ENCODE data around the gene ADAMTS19.

Gene ADAMTS19

DNA sequence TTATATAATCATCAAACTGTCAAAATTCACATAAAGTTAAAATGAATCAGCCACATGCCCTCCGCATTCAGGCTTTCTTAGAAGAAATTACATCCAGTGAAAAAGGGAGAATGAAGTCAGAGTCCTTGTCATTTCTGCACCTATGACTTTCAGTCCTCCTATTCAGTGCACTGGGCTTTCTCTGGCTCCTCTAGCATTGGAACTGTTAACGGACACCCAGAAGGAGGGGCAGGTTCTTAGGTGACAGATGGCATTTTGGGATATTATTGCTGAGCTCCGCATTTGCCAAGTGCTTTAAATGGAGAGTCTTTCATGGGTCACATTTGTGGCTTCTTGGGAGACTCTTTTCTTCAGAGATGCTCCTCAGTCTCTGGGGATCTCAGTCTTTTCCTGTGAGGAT is 40.0 kb downstream of the ADAMTS19 start:
- TF ChIP-seq EGR1 (IDR thresholded peaks at IDR 0.05) (no peak), YY1 (IDR thresholded peaks at IDR 0.05; ENCODE audit: low read depth) (no peak), USF1 (IDR thresholded peaks at IDR 0.05) (no peak), RAD21 (IDR thresholded peaks at IDR 0.05; ENCODE audit: low read depth) (no peak), NFIC (IDR thresholded peaks at IDR 0.05) (no peak), TCF12 (IDR thresholded peaks at IDR 0.05; ENCODE audit: low read depth) (no peak), TAF1 (IDR thresholded peaks at IDR 0.05; ENCODE audit: low read depth) (no peak), EP300 (IDR thresholded peaks at IDR 0.05; ENCODE audit: borderline replicate concordance) (no peak), CREB1 (IDR thresholded peaks at IDR 0.05; ENCODE audit: low read depth) (no peak), ZBTB7A (IDR thresholded peaks at IDR 0.05; ENCODE audit: low read depth) (no peak), TEAD4 (IDR thresholded peaks at IDR 0.05) (no peak), FOXM1 (IDR thresholded peaks at IDR 0.05; ENCODE audit: borderline replicate concordance, low read depth) (no peak), CEBPB (IDR thresholded peaks at IDR 0.05) (no peak)
- TF ChIP-seq, protein P1, sequence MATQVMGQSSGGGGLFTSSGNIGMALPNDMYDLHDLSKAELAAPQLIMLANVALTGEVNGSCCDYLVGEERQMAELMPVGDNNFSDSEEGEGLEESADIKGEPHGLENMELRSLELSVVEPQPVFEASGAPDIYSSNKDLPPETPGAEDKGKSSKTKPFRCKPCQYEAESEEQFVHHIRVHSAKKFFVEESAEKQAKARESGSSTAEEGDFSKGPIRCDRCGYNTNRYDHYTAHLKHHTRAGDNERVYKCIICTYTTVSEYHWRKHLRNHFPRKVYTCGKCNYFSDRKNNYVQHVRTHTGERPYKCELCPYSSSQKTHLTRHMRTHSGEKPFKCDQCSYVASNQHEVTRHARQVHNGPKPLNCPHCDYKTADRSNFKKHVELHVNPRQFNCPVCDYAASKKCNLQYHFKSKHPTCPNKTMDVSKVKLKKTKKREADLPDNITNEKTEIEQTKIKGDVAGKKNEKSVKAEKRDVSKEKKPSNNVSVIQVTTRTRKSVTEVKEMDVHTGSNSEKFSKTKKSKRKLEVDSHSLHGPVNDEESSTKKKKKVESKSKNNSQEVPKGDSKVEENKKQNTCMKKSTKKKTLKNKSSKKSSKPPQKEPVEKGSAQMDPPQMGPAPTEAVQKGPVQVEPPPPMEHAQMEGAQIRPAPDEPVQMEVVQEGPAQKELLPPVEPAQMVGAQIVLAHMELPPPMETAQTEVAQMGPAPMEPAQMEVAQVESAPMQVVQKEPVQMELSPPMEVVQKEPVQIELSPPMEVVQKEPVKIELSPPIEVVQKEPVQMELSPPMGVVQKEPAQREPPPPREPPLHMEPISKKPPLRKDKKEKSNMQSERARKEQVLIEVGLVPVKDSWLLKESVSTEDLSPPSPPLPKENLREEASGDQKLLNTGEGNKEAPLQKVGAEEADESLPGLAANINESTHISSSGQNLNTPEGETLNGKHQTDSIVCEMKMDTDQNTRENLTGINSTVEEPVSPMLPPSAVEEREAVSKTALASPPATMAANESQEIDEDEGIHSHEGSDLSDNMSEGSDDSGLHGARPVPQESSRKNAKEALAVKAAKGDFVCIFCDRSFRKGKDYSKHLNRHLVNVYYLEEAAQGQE (IDR thresholded peaks at IDR 0.05; ENCODE audit: low read depth), result no peak
- TF ChIP-seq, protein P2, sequence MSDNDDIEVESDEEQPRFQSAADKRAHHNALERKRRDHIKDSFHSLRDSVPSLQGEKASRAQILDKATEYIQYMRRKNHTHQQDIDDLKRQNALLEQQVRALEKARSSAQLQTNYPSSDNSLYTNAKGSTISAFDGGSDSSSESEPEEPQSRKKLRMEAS (IDR thresholded peaks at IDR 0.05), result no peak

GRCh38 chr5:129506086-129506485 is 46.0 kb downstream of the ADAMTS19 start:
- TF ChIP-seq RAD21 (IDR thresholded peaks at IDR 0.05; ENCODE audit: low read depth) (no peak), CEBPB (IDR thresholded peaks at IDR 0.05) (no peak), TCF12 (IDR thresholded peaks at IDR 0.05; ENCODE audit: low read depth) (no peak), FOXM1 (IDR thresholded peaks at IDR 0.05; ENCODE audit: borderline replicate concordance, low read depth) (no peak), TEAD4 (IDR thresholded peaks at IDR 0.05) (no peak)
- TF ChIP-seq, protein P2 (IDR thresholded peaks at IDR 0.05), result no peak

GRCh38 chr5:129506950-129507349 is 46.9 kb downstream of the ADAMTS19 start:
- TF ChIP-seq YY1 (IDR thresholded peaks at IDR 0.05; ENCODE audit: low read depth) (no peak), USF1 (IDR thresholded peaks at IDR 0.05) (no peak), FOXM1 (IDR thresholded peaks at IDR 0.05; ENCODE audit: borderline replicate concordance, low read depth) (no peak), ZBTB7A (IDR thresholded peaks at IDR 0.05; ENCODE audit: low read depth) (no peak), TAF1 (IDR thresholded peaks at IDR 0.05; ENCODE audit: low read depth) (no peak), EP300 (IDR thresholded peaks at IDR 0.05; ENCODE audit: borderline replicate concordance) (no peak), NFIC (IDR thresholded peaks at IDR 0.05) (no peak)
- TF ChIP-seq, protein P1 (IDR thresholded peaks at IDR 0.05; ENCODE audit: low read depth), result no peak

- TF ChIP-seq YY1 (IDR thresholded peaks at IDR 0.05; ENCODE audit: low read depth), result no peak
- TF ChIP-seq RAD21 (IDR thresholded peaks at IDR 0.05; ENCODE audit: low read depth), result no peak
- TF ChIP-seq, protein P2 (IDR thresholded peaks at IDR 0.05), result no peak
- TF ChIP-seq, protein P1 (IDR thresholded peaks at IDR 0.05; ENCODE audit: low read depth), result no peak
- no peak for TF ChIP-seq ZBTB7A (IDR thresholded peaks at IDR 0.05; ENCODE audit: low read depth)
- no peak for TF ChIP-seq TEAD4 (IDR thresholded peaks at IDR 0.05)
- TF ChIP-seq TCF12 (IDR thresholded peaks at IDR 0.05; ENCODE audit: low read depth), result no peak
- no peak for TF ChIP-seq NFIC (IDR thresholded peaks at IDR 0.05)
- no peak for TF ChIP-seq USF1 (IDR thresholded peaks at IDR 0.05)
Observed at GRCh38 chr5:129507527-129507926, 47.4 kb downstream of the ADAMTS19 start.
